ENCODE data around the gene AGPAT3.

The AGPAT3 gene

GRCh38 chr21:43958364-43959158, 93.5 kb downstream of the AGPAT3 start:
- no peak for DNase-seq

DNA sequence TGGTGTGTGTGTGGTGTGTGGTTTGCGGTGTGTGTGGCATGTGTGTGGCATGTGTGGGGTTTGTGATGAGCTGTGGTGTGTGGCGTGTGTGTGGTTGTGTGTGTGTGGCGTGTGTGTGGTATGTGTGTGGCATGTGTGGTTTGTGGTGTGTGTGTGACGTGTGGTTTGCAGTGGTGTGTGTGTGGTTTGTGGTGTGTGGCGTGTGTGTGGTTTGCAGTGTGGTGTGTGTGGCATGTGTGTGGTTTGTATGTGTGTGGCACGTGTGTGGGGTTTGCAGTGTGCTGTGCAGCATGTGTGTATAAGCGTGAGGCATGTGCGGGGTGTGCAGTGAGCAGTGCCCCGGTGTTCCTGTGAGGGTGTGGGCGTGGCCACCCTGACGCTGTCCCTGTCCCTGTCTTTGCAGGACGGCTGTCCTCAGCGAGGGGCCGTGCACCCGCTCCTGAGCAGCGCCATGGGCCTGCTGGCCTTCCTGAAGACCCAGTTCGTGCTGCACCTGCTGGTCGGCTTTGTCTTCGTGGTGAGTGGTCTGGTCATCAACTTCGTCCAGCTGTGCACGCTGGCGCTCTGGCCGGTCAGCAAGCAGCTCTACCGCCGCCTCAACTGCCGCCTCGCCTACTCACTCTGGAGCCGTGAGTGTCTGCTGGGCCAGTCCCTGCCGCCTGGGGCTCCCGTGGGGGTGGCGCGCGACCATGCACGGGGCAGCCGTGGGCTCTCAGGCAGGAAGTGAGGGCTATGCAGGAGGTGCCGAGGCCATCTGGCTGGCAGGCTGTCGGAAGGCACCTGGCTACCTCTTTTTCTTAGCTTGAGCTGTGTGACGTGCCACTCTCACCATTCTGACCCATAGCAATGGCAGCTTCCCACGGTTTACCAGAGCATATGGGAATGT, 94.5 kb downstream of the AGPAT3 start:
- peak in 2 of 3 experiments; percentile 56 to 84 for DNase-seq

DNA sequence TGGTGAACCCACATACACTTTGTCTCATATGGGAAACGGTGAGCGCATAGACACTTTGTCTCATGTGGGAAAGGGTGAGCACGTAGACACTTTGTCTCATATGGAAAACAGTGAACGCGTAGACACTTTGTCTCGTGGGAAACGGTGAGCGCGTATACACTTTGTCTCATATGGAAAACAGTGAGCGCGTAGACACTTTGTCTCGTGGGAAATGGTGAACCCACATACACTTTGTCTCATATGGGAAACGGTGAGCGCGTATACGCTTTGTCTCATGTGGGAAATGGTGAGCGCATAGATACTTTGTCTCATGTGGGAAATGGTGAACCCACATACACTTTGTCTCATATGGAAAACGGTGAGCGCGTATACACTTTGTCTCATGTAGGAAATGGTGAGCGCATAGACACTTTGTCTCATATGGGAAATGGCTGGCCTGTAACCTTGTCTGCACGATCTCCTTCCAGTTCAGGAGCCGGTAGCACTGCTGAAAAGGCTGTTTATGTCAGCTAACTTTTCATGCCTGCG, 96.4 kb downstream of the AGPAT3 start:
- no peak for DNase-seq

GRCh38 chr21:43965911-43966585, 101.0 kb downstream of the AGPAT3 start:
- no peak for DNase-seq

DNA sequence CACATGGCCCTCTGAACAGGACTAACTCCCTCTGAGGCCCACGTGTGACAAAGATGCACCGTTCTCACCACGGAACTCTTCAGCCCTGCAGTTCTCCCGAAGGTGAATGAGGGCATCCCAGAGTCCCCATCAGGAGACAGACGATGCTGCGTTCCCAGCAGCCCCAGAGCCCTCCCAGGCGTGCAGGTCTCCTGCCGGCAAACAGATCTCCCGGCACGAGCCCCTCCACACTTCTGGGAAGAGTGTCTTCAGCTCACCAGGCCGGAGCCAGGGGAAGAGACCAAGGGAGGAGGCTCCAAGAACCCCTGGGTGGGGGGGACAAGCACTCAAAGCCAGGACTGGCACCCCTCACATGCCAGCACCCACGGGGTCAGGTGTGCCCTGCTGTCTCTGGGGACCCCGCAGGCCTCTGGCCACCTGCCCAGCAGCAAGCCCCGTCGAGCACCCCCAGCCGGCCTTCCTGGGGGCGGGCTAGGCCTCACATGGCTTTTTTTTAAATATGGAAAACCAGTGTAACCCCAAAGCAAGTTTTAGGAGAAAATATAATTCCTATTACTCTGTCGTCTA, 102.0 kb downstream of the AGPAT3 start:
- DNase-seq, result no peak

DNA sequence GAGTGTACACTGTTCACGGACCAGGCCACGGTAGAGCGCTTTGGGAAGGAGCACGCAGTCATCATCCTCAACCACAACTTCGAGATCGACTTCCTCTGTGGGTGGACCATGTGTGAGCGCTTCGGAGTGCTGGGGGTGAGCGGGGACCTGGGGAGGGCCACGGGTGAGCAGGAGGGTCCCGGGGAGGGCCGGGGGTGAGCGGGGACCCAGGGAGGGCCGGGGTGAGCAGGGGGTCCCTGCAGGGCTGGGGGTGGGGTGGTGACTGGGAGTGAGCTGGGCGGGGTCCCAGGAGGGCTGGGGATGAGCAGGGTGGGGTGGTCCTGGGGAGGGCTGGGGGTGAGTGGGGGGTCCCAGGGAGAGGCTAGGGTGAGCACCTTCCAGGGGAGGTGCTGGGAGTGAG, 103.0 kb downstream of the AGPAT3 start:
- no peak for DNase-seq

GRCh38 chr21:43968410-43969114, 103.5 kb downstream of the AGPAT3 start:
- no peak for DNase-seq

DNA sequence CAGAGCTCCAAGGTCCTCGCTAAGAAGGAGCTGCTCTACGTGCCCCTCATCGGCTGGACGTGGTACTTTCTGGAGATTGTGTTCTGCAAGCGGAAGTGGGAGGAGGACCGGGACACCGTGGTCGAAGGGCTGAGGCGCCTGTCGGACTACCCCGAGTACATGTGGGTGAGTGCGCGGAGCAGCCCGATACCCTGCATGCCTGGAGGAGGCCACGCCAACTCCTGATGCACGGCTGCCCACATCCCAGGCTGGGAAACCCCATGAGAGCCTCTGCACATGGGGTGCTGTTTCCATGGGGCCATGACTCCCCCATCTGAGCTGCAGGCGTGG, 104.1 kb downstream of the AGPAT3 start:
- no peak for DNase-seq

- no peak for DNase-seq
Measured at GRCh38 chr21:43970551-43970950, 105.5 kb downstream of the AGPAT3 start.

DNA sequence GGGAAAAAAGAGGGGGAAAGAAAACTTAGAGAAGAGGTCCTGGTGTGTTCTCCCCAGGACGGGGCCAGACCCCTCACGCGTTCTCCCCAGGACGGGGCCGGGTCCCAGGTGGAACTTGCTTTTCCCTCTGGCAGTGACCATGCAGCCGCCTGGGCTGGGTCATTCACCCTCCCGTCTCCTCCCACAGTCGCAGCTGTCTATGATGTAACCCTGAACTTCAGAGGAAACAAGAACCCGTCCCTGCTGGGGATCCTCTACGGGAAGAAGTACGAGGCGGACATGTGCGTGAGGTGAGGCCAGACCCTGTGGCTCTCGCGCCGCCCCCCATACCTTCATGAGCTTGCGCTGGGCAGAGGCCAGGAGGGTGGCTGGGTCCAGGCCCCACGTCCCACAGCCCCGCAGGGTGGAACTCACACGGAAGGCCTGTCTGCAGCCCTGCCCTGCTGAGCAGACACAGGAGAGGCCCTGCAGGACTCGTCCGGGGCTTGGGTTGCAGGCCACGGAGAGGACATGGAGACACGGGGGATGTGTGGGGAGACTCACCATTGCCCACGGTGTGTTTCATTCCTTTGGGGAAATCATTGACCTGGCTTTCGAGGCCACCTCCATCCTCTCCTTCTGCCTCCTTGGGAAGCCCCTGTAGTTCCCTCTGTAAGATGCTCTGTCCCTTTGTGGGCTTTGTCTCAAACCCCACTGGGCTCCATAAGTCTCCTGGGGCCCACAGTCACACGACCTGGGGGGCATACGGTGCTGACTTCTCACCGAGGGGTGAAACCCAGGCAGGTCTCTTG, 106.4 kb downstream of the AGPAT3 start:
- no peak for DNase-seq

GRCh38 chr21:43971992-43972255, 106.9 kb downstream of the AGPAT3 start:
- no peak for DNase-seq

GRCh38 chr21:43972850-43973633, 108.0 kb downstream of the AGPAT3 start:
- DNase-seq, result peak in 1 of 3 experiments; percentile 56

DNA sequence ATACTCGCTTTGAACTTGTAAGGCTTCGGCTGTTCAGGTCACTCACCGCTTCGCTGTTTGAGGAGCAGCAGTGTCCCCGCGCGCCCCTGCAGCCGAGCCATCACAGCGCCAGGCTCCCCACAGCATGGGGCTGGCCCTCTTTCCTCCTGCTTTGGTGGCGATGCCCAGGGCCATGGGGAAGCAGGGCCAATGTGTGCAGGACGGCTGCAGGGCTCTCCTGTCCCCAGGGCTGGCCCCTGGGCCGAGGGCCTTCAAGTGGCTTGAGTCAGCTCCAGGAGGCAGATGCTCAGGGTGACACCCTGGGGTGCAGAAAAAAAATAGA, 108.6 kb downstream of the AGPAT3 start:
- no peak for DNase-seq

DNA sequence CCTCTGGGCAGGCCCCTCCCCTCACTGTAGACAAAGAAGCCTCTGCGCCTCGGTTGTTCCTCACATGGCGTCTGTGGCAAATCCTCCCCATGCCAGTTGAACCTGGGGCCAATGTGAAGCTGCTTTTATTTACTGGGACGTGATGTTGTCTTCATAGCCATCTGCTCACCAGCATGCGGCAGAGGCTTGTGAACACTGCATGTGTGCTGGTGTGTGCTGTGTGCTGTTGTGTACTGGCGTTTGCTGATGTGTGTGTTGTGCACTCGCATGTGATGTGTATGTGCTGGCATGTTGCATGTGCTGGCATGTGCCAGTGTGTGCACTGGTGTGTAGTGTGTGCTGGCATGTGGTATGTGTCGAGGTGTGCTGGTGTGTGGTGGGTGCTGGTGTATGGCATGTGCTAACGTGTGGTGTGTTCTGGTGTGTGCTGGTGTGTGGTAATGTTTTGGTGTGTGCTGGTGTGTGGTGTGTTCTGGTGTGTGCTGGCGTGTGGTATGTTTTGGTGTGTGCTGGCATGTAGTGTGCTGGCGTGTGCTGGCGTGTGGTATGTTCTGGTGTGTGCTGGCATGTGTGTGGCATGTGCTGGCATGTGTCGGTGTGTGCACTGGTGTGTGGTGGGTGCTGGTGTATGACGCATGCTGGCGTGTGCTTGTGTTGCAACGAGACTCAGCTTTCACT, 109.9 kb downstream of the AGPAT3 start:
- DNase-seq, result no peak

GRCh38 chr21:43975469-43976098, 110.6 kb downstream of the AGPAT3 start:
- DNase-seq, result peak; percentile 51 to 80 (median 68)

- no peak for DNase-seq
Measured at GRCh38 chr21:43976661-43977060, 111.6 kb downstream of the AGPAT3 start.

GRCh38 chr21:43978060-43978459, 113.0 kb downstream of the AGPAT3 start:
- no peak for DNase-seq

GRCh38 chr21:43979654-43980053, 114.6 kb downstream of the AGPAT3 start:
- DNase-seq, result peak in 1 of 3 experiments; percentile 24

DNA sequence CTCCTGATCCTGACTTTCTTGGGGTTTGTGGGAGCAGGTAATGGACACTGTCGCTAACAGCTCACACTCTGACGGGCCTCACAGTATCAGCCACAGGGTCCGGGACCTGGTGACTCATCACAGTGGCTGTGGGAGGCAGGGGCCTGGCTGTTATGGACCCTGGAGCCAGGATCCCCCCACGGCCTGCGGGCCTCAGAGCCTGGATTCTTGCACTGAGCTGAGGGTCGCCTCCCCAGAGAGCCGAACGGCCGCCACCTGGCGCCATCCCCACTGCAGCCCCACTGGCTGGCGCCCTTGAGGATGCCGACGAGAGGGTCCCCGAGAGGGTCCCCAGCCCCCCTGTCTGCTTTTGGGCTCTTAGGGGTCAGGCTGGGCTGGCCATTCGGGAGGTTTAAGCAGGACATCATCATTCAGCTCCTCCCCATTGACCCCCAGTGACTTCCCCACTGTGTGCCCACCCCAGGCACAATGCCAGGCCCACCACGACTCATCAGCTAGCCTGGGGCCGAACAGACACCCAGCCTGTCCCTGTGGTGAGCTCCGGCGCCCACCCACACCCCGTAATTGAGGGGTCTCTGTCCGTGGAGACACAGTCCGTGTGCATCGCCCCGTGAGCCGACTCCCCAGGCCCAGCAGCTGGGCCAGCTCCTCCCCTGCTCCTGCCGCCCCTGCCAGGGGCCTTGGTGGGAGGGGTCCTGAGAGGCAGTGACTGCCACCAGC, 116.3 kb downstream of the AGPAT3 start:
- no peak for DNase-seq
